ENCODE measurements around the gene HSD17B11.
"Not testable (repeated sequence)": the region's sequence is repeated elsewhere in the genome, so short reads cannot be mapped to it uniquely, and the experiment has no call there.

HSD17B11 gene

DNA sequence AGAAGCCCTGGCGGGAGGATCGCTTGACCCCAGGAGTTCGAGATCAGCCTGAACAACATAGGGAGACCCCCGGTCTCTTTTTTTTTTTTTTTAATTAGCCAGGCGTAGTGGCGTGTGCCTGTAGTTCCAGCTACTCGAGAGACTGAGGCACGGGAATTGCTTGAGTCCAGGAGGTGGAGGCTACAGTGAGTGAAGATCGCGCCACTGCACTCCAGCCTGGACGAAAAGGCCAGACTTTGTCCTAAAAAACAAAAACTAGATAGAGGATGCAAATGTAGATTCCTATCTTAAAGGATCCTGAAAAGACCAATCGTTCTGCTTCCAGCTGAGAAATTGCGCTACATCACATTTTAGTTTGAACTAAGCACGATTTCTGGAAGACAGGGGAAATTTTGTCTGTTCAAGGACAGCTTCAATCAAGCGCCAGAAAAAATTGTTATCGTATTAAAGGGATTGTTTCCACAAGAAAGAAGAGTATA lies 627 bp upstream of the HSD17B11 start (continued):
- TF ChIP-seq ZNF677 (tag by site-specific recombination; IDR thresholded peaks at IDR 0.05) (no peak), ZBTB17 (tag by site-specific recombination; IDR thresholded peaks at IDR 0.05) (0 out of 2 replicates have a peak, but pooled peaks have one; percentile 9), ZNF132 (tag by site-specific recombination; IDR thresholded peaks at IDR 0.05; ENCODE audit: borderline replicate concordance) (no peak), ZNF146 (tag by site-specific recombination; IDR thresholded peaks at IDR 0.05) (no peak)
- TF ChIP-seq, protein P1, sequence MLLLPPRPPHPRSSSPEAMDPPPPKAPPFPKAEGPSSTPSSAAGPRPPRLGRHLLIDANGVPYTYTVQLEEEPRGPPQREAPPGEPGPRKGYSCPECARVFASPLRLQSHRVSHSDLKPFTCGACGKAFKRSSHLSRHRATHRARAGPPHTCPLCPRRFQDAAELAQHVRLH (tag by site-specific recombination; IDR thresholded peaks at IDR 0.05): no peak

DNA sequence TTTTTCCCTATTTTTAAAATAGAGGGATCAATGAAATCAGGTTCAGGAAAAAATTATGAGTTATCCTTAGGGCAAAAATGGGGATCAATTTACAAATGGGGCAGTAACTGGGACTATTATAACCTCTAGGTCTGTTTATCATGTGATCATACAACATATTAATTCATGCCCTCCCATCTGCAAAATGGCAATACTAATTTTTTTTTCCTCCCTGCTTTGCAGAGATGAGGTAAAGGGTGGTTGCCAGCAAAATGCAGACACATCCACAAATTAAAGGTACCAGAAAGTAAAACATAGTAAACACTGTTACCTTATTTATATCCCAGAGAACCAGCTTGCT lies 467 bp downstream of the HSD17B11 start:
- Histone ChIP-seq H3K4me1 (ENCODE audit: control insufficient read depth, insufficient read depth, low read length) (no peaks in the 10 kb centered on the region), H3K4me3 (ENCODE audit: low read depth, low read length) (peak overlapping the region; percentile 61), H3K27ac (ENCODE audit: extremely low read depth, low read depth, low read length) (peak overlapping the region; percentile 65), H3K36me3 (ENCODE audit: control insufficient read depth in 2 of 2, insufficient read depth in 1 of 2, low read length in 2 of 2) (peaks cover 0 to 14% of the 10 kb centered on the region in 2 experiments; a peak in 1 of 3 replicates), H3K9me3 (ENCODE audit: control insufficient read depth, insufficient read depth, low read depth, low read length) (no peaks in the 10 kb centered on the region)
- TF ChIP-seq ZNF549 (tag by site-specific recombination; IDR thresholded peaks at IDR 0.05): no peak
- TF ChIP-seq SCRT1 (tag by site-specific recombination; IDR thresholded peaks at IDR 0.05; ENCODE audit: borderline replicate concordance): no peak
- TF ChIP-seq ZNF366 (tag by site-specific recombination; conservative IDR thresholded peaks at IDR 0.05): no peak
- TF ChIP-seq, protein P2, sequence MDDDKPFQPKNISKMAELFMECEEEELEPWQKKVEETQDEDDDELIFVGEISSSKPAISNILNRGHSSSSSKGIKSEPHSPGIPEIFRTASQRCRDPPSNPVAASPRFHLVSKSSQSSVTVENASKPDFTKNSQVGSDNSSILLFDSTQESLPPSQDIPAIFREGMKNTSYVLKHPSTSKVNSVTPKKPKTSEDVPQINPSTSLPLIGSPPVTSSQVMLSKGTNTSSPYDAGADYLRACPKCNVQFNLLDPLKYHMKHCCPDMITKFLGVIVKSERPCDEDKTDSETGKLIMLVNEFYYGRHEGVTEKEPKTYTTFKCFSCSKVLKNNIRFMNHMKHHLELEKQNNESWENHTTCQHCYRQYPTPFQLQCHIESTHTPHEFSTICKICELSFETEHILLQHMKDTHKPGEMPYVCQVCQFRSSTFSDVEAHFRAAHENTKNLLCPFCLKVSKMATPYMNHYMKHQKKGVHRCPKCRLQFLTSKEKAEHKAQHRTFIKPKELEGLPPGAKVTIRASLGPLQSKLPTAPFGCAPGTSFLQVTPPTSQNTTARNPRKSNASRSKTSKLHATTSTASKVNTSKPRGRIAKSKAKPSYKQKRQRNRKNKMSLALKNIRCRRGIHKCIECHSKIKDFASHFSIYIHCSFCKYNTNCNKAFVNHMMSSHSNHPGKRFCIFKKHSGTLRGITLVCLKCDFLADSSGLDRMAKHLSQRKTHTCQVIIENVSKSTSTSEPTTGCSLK (tag by site-specific recombination; IDR thresholded peaks at IDR 0.05): no peak
- TF ChIP-seq WT1 (tag by site-specific recombination; IDR thresholded peaks at IDR 0.05): no peak
- TF ChIP-seq TRIM28 (IDR thresholded peaks at IDR 0.05; ENCODE audit: borderline replicate concordance, low read length): no peak
- no peak for TF ChIP-seq GLI4 (tag by site-specific recombination; IDR thresholded peaks at IDR 0.05)
- TF ChIP-seq ZNF433 (tag by site-specific recombination; IDR thresholded peaks at IDR 0.05; ENCODE audit: low read depth): no peak
- no peak for TF ChIP-seq ZNF140 (tag by site-specific recombination; IDR thresholded peaks at IDR 0.05)
- CTCF ChIA-PET: interaction anchor here (0.7 to 1.4 kb wide), 4 partner anchors 9 to 75 kb away, joined by 3 to 5 read pairs (median 4); no protein-coding TSS in a partner anchor
- POLR2A ChIA-PET: interaction anchor here (0.7 to 1.9 kb wide), 7 partner anchors 8 to 367 kb away, joined by 3 to 22 read pairs (median 4); partner anchors contain the start of gene NUDT9

DNA sequence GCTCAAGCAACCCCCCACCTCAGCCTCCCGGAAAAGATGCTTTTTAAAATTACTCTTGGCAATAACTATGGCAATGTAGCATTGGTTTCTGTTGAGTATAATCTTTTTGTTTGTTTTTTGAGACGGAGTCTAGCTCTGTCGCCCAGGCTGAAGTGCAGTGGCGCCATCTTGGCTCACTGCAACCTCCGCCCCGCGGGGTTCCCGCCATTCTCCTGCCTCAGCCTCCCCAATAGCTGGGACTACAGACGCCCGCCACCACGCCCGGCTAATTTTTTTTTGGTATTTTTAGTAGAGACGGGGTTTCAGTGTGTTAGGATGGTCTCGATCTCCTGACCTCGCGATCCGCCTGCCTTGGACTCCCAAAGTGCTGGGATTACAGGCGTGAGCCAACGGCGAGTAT lies 933 bp downstream of the HSD17B11 start:
- ChIA-PET CTCF (interaction anchor here (0.7 to 1.0 kb wide), 2 partner anchors 10 to 14 kb away, joined by 3 to 5 read pairs; no protein-coding TSS in a partner anchor), POLR2A (interaction anchor here (1.2 to 1.3 kb wide), 2 partner anchors 8 to 21 kb away, joined by 4 to 10 read pairs; no protein-coding TSS in a partner anchor)
- not testable (repeated sequence) for H3K27ac ChIP-seq (ENCODE audit: extremely low read depth, low read depth, low read length); H3K4me1 ChIP-seq (ENCODE audit: control insufficient read depth, insufficient read depth, low read length); H3K9me3 ChIP-seq (ENCODE audit: control insufficient read depth, insufficient read depth, low read depth, low read length)
- peak; percentile 51; the same call in 1 of the 2 replicates for TF ChIP-seq ZNF202 (tag by site-specific recombination; IDR thresholded peaks at IDR 0.05; ENCODE audit: borderline replicate concordance)
- Histone ChIP-seq H3K36me3 (ENCODE audit: control insufficient read depth in 2 of 2, insufficient read depth in 1 of 2, low read length in 2 of 2) (peaks cover 0 to 14% of the 10 kb centered on the region in 2 experiments; a peak in 1 of 3 replicates), H3K4me3 (ENCODE audit: low read depth, low read length) (peak overlapping the region; percentile 61)

DNA sequence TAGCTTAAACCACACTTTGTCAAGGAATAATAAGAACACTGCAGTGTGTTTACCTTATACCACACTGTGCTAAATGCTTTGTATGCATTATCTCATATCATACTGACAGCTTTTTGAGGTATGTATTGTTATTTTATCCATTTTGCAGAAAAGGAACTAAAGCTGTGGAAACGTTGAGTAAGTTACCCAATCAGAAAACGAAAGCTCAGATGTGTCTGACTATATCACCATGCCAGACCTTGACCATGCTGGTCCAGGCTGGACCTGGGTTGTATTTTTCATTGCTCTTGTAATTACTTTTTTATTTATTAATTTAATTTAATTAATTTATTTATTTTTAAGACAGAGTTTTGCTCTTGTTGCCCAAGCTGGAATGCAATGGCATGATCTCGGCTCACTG lies 2.1 kb downstream of the HSD17B11 start:
- Histone ChIP-seq H3K4me1 (ENCODE audit: control insufficient read depth, insufficient read depth, low read length) (no peaks in the 10 kb centered on the region), H3K36me3 (ENCODE audit: control insufficient read depth in 2 of 2, insufficient read depth in 1 of 2, low read length in 2 of 2) (peaks cover 0 to 14% of the 10 kb centered on the region in 2 experiments; a peak in 1 of 3 replicates), H3K27ac (ENCODE audit: extremely low read depth, low read depth, low read length) (no peak overlapping the region), H3K9me3 (ENCODE audit: control insufficient read depth, insufficient read depth, low read depth, low read length) (no peaks in the 10 kb centered on the region), H3K4me3 (ENCODE audit: low read depth, low read length) (no peak overlapping the region)
- ChIA-PET POLR2A (interaction anchor here (0.6 kb wide), 1 partner anchor 19 kb away, joined by 3 read pairs; no protein-coding TSS in a partner anchor), CTCF (interaction anchor here (0.6 to 1.2 kb wide), 2 partner anchors 13 to 25 kb away, joined by 3 to 5 read pairs; no protein-coding TSS in a partner anchor)
- 0 out of 2 replicates have a peak, but pooled peaks have one; percentile 0 for TF ChIP-seq ZNF664 (tag by site-specific recombination; IDR thresholded peaks at IDR 0.05)
- TF ChIP-seq ZNF114 (tag by site-specific recombination; IDR thresholded peaks at IDR 0.05): no peak

Measured in HEK293 (cell line).